ENCODE results near the gene INKA2.

INKA2 gene

GRCh38 chr1:111739194-111739924, at the start of gene INKA2:
INKA2 (minus strand) TSS chr1:111739395; CDS start chr1:111739242, 153 bp downstream.
- peak; percentile 89 for DNase-seq

DNA sequence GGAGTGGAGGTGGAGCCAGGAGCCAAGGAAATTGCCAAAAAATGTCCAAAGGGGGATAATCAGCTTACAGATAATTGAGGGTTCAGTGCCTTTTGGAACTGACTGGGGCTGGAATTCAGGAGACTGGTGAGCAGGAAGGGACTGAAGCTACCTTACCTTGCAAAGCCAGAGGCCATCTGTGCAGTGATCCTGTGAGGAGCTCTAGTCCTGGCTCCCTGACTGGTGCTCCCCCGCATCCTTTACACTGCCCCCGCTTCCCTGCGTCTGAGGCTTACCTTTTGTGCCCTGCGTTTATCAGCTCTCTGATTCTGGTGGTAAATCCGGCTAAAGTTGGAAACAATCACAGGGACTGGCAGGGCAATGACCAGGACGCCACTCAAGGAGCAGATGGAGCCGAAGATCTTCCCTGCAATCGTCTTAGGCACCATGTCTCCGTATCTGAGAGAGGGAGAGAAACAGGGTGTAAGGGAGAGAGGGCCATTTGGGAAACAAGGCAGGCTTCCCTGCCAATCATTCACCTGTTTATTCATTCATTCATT, 47.5 kb upstream of the INKA2 start:
- no peak for DNase-seq

- DNase-seq = no peak
These were observed 45.2 kb upstream of the INKA2 start for GRCh38 chr1:111784273-111784901.

DNA sequence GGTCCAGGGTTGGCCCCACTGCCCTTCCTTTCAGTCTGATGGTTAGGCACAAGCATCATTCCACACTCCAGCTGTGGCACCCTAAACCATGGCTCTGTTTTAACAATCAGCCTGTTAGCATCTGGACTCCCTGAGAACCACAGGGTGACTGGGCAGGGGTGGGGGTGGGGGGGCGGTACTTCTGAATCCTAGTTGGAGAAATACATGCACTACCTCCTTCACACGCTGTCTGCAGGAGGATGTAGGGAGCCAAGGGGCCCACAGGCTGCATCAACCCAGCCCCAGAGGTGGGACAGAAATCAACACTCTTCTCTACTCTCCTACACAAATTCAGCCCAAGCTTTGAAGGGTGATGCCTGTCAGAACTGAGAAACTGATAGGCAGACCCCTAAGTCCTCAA, 40.4 kb upstream of the INKA2 start:
- no peak for DNase-seq

GRCh38 chr1:111778541-111779051, 39.4 kb upstream of the INKA2 start:
- DNase-seq = no peak

GRCh38 chr1:111778066-111778465, 38.9 kb upstream of the INKA2 start:
- no peak for DNase-seq

- DNase-seq = no peak
These were observed 38.1 kb upstream of the INKA2 start for GRCh38 chr1:111777301-111777700.

- DNase-seq = no peak
These were observed 37.7 kb upstream of the INKA2 start for GRCh38 chr1:111776861-111777260.

DNA sequence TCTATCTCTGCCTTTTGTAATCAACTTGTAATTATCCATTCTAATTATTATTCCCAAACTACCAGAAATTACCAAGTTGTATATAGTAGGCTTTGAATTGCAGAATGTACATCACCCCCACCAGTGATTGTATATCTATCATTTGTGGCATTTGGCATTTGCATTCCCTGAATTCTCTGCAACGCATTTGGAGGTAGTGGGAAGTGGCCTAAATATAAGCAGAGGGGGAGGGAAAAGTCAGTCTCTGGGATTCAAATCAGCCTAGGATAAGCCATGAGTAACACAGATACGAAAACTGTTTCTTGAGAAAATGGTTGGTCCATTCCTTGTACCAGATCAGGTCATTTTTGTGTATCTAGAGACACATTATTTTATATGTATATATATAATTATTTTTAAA, 37.2 kb upstream of the INKA2 start:
- no peak for DNase-seq

DNA sequence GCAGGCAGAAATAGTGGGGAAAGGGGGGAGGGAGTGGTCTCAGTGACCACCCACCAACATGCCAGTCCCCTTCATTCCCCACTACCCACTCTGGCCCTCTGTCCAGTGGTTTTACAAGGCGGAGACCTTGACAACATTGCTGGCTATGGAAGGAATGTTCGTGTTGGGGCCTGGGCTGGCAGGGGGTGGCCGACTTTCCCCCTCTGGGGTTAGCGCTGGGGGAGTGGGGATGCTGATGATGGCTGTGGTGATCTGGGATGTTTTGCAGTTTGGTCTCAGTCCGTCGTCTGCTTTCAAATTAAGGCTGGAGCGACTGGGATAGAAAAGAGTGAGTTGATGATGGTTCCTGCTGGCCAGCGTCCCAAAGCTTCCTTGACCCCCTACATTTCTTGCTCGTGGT, 36.8 kb upstream of the INKA2 start:
- no peak for DNase-seq

DNA sequence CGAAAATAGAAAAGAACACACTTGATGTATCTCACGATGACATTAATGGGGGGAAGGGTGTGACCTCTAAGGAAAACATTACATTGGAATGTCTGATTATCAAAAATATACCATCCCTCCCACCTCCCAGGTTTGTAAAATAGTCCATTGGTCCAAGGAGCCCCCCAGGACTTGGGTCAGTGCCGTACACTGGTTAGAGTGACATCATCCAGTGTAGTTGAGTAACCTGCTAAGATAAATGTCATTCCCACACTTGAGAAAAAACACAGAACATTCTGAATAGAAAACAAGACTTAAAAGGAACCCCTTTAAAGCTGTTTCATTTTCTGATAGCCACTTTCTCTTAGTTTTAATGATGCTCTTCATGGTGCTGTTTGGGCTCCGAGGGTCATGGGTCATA, 31.7 kb upstream of the INKA2 start:
- peak; percentile 15 for DNase-seq

GRCh38 chr1:111769517-111770146, 30.4 kb upstream of the INKA2 start:
- peak; percentile 77 for DNase-seq

GRCh38 chr1:111768625-111769024, 29.4 kb upstream of the INKA2 start:
- DNase-seq = no peak

DNA sequence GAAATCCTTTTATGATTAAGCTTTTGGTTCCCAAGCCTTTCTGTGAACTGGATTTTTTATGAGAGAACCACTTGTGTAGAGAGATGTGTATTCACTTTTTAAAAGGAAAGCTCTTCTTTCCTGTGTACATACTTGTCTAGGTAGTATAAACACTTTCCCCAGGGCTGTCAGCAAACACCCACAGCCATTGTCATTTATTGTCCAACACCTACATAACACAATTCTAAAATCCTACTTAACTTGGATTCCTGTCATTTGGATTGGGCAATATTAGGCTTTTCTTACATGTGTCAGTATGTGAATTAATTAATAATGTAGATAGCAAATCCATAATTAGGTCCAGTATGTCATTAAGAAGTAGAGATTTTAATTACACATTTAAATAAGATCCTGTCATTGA, 28.8 kb upstream of the INKA2 start:
- DNase-seq = no peak

GRCh38 chr1:111762332-111762731, 23.1 kb upstream of the INKA2 start:
- no peak for DNase-seq

- no peak for DNase-seq
These were observed 22.5 kb upstream of the INKA2 start for GRCh38 chr1:111761717-111762116.

DNA sequence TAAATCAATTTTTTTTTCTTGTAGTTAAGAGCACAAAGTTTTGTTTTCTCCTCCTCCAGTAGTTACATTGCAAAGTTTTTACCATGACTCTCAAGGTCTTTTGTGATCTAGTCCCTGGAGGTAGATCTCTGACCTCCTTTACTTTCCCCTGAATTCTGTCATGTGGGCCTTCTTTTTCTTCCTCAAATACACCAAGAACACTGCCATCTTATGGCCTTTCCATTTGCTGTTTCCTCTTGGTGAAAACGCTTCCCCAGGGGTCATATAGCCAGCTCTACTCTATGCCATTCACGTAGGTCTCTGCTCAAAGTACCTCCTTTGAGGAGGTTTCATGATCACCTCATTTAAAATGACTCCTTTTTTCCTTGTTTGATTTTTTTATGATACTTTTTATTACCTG, 19.2 kb upstream of the INKA2 start:
- no peak for DNase-seq

- peak; percentile 18 for DNase-seq
These were observed 16.9 kb upstream of the INKA2 start for GRCh38 chr1:111756124-111756513.

- peak; percentile 98 for DNase-seq
These were observed 16.3 kb upstream of the INKA2 start, which contains the start of gene DDX20 for GRCh38 chr1:111755331-111756123. DDX20 (plus strand) TSS chr1:111755901; CDS start chr1:111755925, 24 bp downstream.

DNA sequence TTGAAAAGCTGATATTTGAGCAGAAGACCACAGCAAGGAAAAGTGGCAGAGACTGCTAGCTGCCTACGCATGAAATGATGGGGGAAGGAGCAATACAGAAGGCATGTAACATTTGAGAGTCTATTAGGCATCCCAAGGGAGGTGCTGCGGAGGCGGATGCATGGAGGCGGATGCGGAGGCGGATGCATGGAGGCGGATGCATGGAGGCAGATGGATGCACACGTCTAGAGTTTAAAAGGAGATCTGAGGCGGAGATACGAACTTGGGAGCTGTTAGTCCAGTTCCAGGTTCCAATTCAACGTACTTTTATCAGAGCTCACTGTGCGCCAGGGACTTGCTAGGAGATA, 15.8 kb upstream of the INKA2 start:
- no peak for DNase-seq

- DNase-seq = peak; percentile 52
These were observed 12.8 kb upstream of the INKA2 start for GRCh38 chr1:111751906-111752575.

GRCh38 chr1:111750856-111751255, 11.7 kb upstream of the INKA2 start:
- DNase-seq = no peak
